OCI-LY7 (cell line): ENCODE data around the gene MEMO1. TPM values are rescaled to one million over a fixed set of nuclear protein-coding genes. Genes with fewer than 3 reads are reported as not detected.
"Not testable (repeated sequence)": the region's sequence is repeated elsewhere in the genome, so short reads cannot be mapped to it uniquely, and the experiment has no call there.

Source experiments
- BruUV-seq: library from RNA; stranded (reverse); fragments of 400-500 nt; replicated peaks from 2 replicates; lab custom pipeline; 2021; lab: Mats Ljungman, UMichigan
- CTCF ChIA-PET: fragments of 300-600 bp; sonication (Branson Sonifier 250); formaldehyde crosslinking; loops from one replicate; lab custom pipeline; 2022; ENCODE audit warnings: antibody characterized with exemption; ENCODE audit not compliant: unreplicated experiment; lab: Charles Lee
- POLR2A ChIA-PET: fragments of 300-600 bp; sonication (Branson Sonifier 250); formaldehyde crosslinking; loops from one replicate; lab custom pipeline; 2022; ENCODE audit warnings: antibody characterized with exemption; lab: Charles Lee
- DNase-seq: peaks from one replicate; pipeline ENCODE4 v3.0.0-alpha.2; 2015; ENCODE audit warnings: low spot score
- H2AFZ ChIP-seq: fragments of 200-600 bp; sonication (generic), shearing (Covaris generic); 2 replicates; pipeline ENCODE4 v1.6.1; 2014; ENCODE audit warnings: mild to moderate bottlenecking, antibody characterized with exemption, low read length, moderate library complexity
- H3K27ac ChIP-seq: fragments of 200-600 bp; sonication (generic); 2 replicates; pipeline ENCODE4 v1.5.1; 2014; ENCODE audit warnings: mixed run types, low read depth, mild to moderate bottlenecking, moderate library complexity, low read length, inconsistent platforms; ENCODE audit not compliant: poor library complexity, severe bottlenecking
- H3K36me3 ChIP-seq: fragments of 200-600 bp; sonication (generic); 2 replicates; pipeline ENCODE4 v1.6.1; 2014; ENCODE audit warnings: mild to moderate bottlenecking, antibody characterized with exemption, low read length, moderate library complexity, mixed read lengths; ENCODE audit not compliant: insufficient read depth
- H3K4me1 ChIP-seq: fragments of 200-600 bp; sonication (generic); 2 replicates; pipeline ENCODE4 v1.5.1; 2014; ENCODE audit warnings: mild to moderate bottlenecking, low read length; ENCODE audit not compliant: insufficient read depth, poor library complexity, severe bottlenecking
- H3K4me2 ChIP-seq: fragments of 200-600 bp; sonication (generic); 2 replicates; pipeline ENCODE4 v1.6.1; 2014; ENCODE audit warnings: mild to moderate bottlenecking, low read length
- H3K4me3 ChIP-seq: fragments of 200-600 bp; sonication (generic); 2 replicates; pipeline ENCODE4 v1.5.1; 2014; ENCODE audit warnings: mild to moderate bottlenecking, low read depth, low read length; ENCODE audit not compliant: poor library complexity, severe bottlenecking
- H3K79me2 ChIP-seq: fragments of 200-600 bp; sonication (generic); 2 replicates; pipeline ENCODE4 v1.6.1; 2016; ENCODE audit warnings: low read depth, mild to moderate bottlenecking, low read length, moderate library complexity, mixed read lengths; ENCODE audit not compliant: insufficient read depth
- H3K9me2 ChIP-seq: fragments of 200-600 bp; sonication (generic); 2 replicates; pipeline ENCODE4 v1.6.1; 2016; ENCODE audit warnings: mild to moderate bottlenecking, low read length, mixed read lengths; ENCODE audit not compliant: insufficient read depth
- H3K9me3 ChIP-seq: fragments of 200-600 bp; sonication (generic); 2 replicates; pipeline ENCODE4 v1.6.1; 2014; ENCODE audit warnings: mild to moderate bottlenecking, mixed run types, low read length, mixed read lengths
- H4K20me1 ChIP-seq: fragments of 200-600 bp; sonication (generic); 2 replicates; pipeline ENCODE4 v1.6.1; 2014; ENCODE audit warnings: mild to moderate bottlenecking, antibody characterized with exemption, low read length, moderate library complexity, mixed read lengths; ENCODE audit not compliant: insufficient read depth
- CTCF ChIP-seq: fragments of 200-600 bp; sonication (generic); conservative IDR thresholded peaks from 2 replicates; pipeline ENCODE4 v1.5.1; 2014; ENCODE audit warnings: mild to moderate bottlenecking, antibody characterized with exemption, low read length, moderate library complexity, mixed read lengths
- EZH2phosphoT487 ChIP-seq: fragments of 200-600 bp; sonication (generic); IDR thresholded peaks from 2 replicates; pipeline ENCODE4 v1.6.1; 2018; ENCODE audit warnings: low read depth, borderline replicate concordance, mild to moderate bottlenecking, mixed run types, antibody characterized with exemption, low read length, moderate library complexity, mixed read lengths
- intact Hi-C: fragments of 100-400 bp; cut with micrococcal nuclease; formaldehyde crosslinking; loops from one replicate; pipeline ENCODE4 v1.10.0; 2022; ENCODE audit not compliant: unreplicated experiment
- total RNA-seq, 2 experiments: library from RNA; depleted of rRNA in 1 of 2; stranded (reverse); fragments of >200 nt in 1 of 2; shearing (Covaris generic) in 1 of 2; gene quantifications; 2 replicates each; pipeline ENCODE4 v1.2.3, GENCODE V29; 2014 to 2022

Gene MEMO1
- total RNA-seq, 2 experiments from 2014 or later: 24.0 to 54.0 TPM

DNA sequence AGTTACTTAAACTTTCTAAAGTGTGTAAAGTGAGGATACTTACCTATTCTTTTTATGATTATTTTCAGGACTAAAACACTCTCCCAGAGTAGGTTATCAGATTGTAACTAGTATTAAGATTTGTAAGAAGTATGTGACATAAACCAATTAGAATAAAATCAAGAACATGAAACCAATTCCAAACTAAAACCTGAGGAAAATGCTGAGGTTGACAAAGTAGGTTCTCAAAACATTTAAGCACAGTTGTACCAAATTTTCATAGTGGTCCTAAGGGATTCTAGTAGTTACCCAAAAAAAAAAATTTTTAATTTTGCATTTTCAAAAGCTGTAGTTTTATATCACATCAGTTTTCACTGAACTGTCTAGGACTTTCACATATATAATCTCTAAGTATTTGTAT, 157.3 kb downstream of the MEMO1 start:
- Histone ChIP-seq H3K79me2 (no peaks in the 10 kb centered on the region; the same call in 1 of the 2 replicates), H3K9me2 (no peaks in the 10 kb centered on the region), H3K4me2 (no peak overlapping the region), H3K4me1 (no peaks in the 10 kb centered on the region), H2AFZ (no peak overlapping the region), H4K20me1 (no peaks in the 10 kb centered on the region), H3K4me3 (no peak overlapping the region), H3K36me3 (no peaks in the 10 kb centered on the region), H3K27ac (no peak overlapping the region), H3K9me3 (no peaks in the 10 kb centered on the region)
- TF ChIP-seq EZH2phosphoT487 (no peak), CTCF (no peak)
- CTCF ChIA-PET: no interaction called here
- POLR2A ChIA-PET: interaction anchor here (1.0 kb wide), 2 partner anchors 145 to 201 kb away, joined by 3 to 5 read pairs; no protein-coding TSS in a partner anchor
- no peak for DNase-seq
- intact Hi-C loops: no loop called here
- no TSS peak for BruUV-seq

DNA sequence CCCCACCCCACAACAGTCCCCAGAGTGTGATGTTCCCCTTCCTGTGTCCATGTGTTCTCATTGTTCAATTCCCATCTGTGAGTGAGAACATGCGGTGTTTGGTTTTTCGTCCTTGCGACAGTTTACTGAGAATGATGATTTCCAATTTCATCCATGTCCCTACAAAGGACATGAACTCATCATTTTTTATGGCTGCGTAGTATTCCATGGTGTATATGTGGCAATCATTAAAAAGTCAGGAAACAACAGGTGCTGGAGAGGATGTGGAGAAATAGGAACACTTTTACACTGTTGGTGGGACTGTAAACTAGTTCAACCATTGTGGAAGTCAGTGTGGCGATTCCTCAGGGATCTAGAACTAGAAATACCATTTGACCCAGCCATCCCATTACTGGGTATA, 168.7 kb downstream of the MEMO1 start:
- BruUV-seq, CTCF ChIA-PET: not testable (repeated sequence)

GRCh38 chr2:31835450-31835849, 175.4 kb downstream of the MEMO1 start:
- no peaks in the 10 kb centered on the region for H3K36me3 ChIP-seq
- H3K79me2 ChIP-seq: no peaks in the 10 kb centered on the region
- no peaks in the 10 kb centered on the region; the same call in 1 of the 2 replicates for H4K20me1 ChIP-seq
- H3K9me2 ChIP-seq: no peaks in the 10 kb centered on the region
- no peak overlapping the region for H3K4me2 ChIP-seq
- H3K9me3 ChIP-seq: no peaks in the 10 kb centered on the region
- CTCF ChIA-PET: no interaction called here
- intact Hi-C loops: no loop called here
- H2AFZ ChIP-seq: no peak overlapping the region
- H3K4me3 ChIP-seq: no peak overlapping the region
- DNase-seq: no peak
- no peak for TF ChIP-seq EZH2phosphoT487
- no peak for TF ChIP-seq CTCF
- no peak overlapping the region for H3K27ac ChIP-seq
- no TSS peak for BruUV-seq
- H3K4me1 ChIP-seq: no peaks in the 10 kb centered on the region
- POLR2A ChIA-PET: no interaction called here

More for the DNA sequence above, 168.7 kb downstream of the MEMO1 start:
- DNase-seq, H3K79me2 ChIP-seq, H3K4me3 ChIP-seq, H2AFZ ChIP-seq, H3K9me2 ChIP-seq, H3K4me1 ChIP-seq, H4K20me1 ChIP-seq, POLR2A ChIA-PET, intact Hi-C loops, H3K4me2 ChIP-seq, H3K27ac ChIP-seq, H3K9me3 ChIP-seq, H3K36me3 ChIP-seq: not testable (repeated sequence)
